ENCODE measurements around the gene CNBP. TPM values are rescaled to one million over a fixed set of nuclear protein-coding genes. Genes with fewer than 3 reads are reported as not detected.

The CNBP gene
- polyA plus RNA-seq, 1 donor (not counting 4 experiments of a cell fraction or from before 2014, with no cell fraction given), result 388 TPM

DNA sequence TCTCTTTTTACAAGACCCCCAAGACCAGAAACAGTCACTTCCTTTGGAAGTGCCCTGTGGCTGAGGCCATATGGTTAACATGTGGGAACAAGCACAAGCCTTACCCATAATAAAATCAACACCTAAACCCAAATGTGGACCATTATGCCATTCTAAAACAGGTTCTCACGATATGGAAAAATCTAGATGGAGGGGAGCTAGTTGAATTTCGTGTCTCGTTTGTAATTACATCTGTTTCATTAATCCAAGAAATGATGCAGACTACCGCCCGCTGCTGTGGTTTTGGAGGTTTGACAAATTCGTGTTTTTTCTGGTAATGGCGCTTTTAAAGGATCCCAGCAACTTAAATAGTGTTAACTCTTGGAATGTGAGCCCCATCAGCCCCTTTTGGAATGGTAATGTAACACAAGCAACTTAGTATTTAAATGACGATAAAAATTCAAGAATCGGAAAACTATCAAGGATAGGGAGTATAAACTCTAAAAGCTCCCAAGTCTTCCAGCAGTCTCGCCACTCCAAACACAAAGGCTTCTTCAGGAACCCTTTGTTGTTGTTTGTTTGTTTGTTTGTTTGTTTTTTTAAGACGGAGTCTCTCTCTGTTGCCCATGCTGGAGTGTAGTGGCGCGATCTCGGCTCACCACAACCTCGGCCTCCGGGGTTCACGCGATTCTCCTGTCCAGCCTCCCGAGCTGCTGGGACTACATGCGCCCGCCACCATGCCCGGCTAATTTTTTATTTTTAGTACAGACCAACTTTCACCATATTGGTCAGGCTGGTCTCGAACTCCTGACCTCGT is 1.1 kb downstream of the CNBP start:
- H3K4me2 ChIP-seq (ENCODE audit: control insufficient read depth, extremely low read depth, insufficient read depth, low read depth, low read length), result peak overlapping the region; percentile 60
- peak; percentile 64 for FAIRE-seq
- peak overlapping the region; percentile 99 for H3K9ac ChIP-seq (ENCODE audit: control insufficient read depth, extremely low read depth, insufficient read depth, low read length)
- peaks cover 34% of the 10 kb centered on the region for H4K20me1 ChIP-seq (ENCODE audit: control insufficient read depth, extremely low read depth, insufficient read depth, low read length)
- peaks cover 5 to 14% of the 10 kb centered on the region in 2 experiments for H3K36me3 ChIP-seq (ENCODE audit: control insufficient read depth in 2 of 2, extremely low read depth in 1 of 2, insufficient read depth in 2 of 2, low read length in 2 of 2)
- H3K9me3 ChIP-seq (ENCODE audit: control insufficient read depth, low read depth, low read length), result no peaks in the 10 kb centered on the region
- H3K27me3 ChIP-seq (ENCODE audit: control insufficient read depth, extremely low read depth, insufficient read depth, low read length), result no peaks in the 10 kb centered on the region
- peaks cover 34% of the 10 kb centered on the region for H3K4me1 ChIP-seq (ENCODE audit: control insufficient read depth, extremely low read depth, insufficient read depth, low read length)
- H3K79me2 ChIP-seq (ENCODE audit: control insufficient read depth, insufficient read depth, low read length), result peaks cover 78% of the 10 kb centered on the region
- DNase-seq (ENCODE audit: low read depth, low spot score), result no peak
- H3K9me1 ChIP-seq (ENCODE audit: control insufficient read depth, extremely low read depth, insufficient read depth, low read length), result peaks cover 4% of the 10 kb centered on the region
- dilution Hi-C loops (cut with MboI; ENCODE audit: extremely low pct_ligation_motif_present, low sequenced_read_pairs), result no loop called here
- peak overlapping the region; percentile 85 to 100 (median 92) for H3K4me3 ChIP-seq (ENCODE audit: control insufficient read depth in 2 of 3, extremely low read depth in 1 of 3, insufficient read depth in 2 of 3, low read depth in 1 of 3, low read length in 3 of 3)
- H3K27ac ChIP-seq (ENCODE audit: control insufficient read depth, insufficient read depth, low read length), result peak overlapping the region; percentile 96
- TF ChIP-seq, protein P1, sequence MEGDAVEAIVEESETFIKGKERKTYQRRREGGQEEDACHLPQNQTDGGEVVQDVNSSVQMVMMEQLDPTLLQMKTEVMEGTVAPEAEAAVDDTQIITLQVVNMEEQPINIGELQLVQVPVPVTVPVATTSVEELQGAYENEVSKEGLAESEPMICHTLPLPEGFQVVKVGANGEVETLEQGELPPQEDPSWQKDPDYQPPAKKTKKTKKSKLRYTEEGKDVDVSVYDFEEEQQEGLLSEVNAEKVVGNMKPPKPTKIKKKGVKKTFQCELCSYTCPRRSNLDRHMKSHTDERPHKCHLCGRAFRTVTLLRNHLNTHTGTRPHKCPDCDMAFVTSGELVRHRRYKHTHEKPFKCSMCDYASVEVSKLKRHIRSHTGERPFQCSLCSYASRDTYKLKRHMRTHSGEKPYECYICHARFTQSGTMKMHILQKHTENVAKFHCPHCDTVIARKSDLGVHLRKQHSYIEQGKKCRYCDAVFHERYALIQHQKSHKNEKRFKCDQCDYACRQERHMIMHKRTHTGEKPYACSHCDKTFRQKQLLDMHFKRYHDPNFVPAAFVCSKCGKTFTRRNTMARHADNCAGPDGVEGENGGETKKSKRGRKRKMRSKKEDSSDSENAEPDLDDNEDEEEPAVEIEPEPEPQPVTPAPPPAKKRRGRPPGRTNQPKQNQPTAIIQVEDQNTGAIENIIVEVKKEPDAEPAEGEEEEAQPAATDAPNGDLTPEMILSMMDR (optimal IDR thresholded peaks at IDR 0.05 in 1 of 3, IDR thresholded peaks at IDR 0.05 in 1 of 3, conservative IDR thresholded peaks at IDR 0.05 in 1 of 3; ENCODE audit: extremely low read depth in 1 of 3, insufficient read depth in 2 of 3, low read length in 3 of 3), result no peak
- TF ChIP-seq EZH2 (IDR thresholded peaks at IDR 0.05; ENCODE audit: low read length), result no peak
- H2AFZ ChIP-seq (ENCODE audit: control insufficient read depth, low read length), result no peak overlapping the region

DNA sequence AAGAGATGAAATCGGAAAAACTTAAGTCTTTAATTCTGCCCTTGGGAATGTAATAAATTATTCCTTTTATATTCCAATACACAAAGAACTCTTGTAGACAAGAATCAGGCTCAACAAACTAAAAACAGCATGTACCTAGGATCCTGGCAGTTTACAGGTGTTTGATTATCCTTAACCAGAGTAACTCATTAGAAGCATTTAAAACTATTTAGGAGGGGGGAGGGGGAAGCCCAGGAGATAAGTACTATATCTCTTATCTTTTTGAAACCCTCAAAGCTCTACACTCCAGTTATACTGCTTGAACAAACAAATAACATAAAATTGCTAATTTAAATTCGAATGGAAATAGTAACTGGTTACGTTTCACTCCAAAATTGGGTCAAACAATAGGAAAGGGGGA is 1.9 kb downstream of the CNBP start:
- peak overlapping the region; percentile 85 to 100 (median 92) for H3K4me3 ChIP-seq (ENCODE audit: control insufficient read depth in 2 of 3, extremely low read depth in 1 of 3, insufficient read depth in 2 of 3, low read depth in 1 of 3, low read length in 3 of 3)
- dilution Hi-C loops (cut with MboI; ENCODE audit: extremely low pct_ligation_motif_present, low sequenced_read_pairs), result no loop called here
- peaks cover 86% of the 10 kb centered on the region for H3K79me2 ChIP-seq (ENCODE audit: control insufficient read depth, insufficient read depth, low read length)
- FAIRE-seq (no peak), DNase-seq (ENCODE audit: low read depth, low spot score) (no peak)
- H3K4me1 ChIP-seq (ENCODE audit: control insufficient read depth, extremely low read depth, insufficient read depth, low read length), result peaks cover 35% of the 10 kb centered on the region
- no peak overlapping the region for H2AFZ ChIP-seq (ENCODE audit: control insufficient read depth, low read length)
- peak overlapping the region; percentile 60 for H3K4me2 ChIP-seq (ENCODE audit: control insufficient read depth, extremely low read depth, insufficient read depth, low read depth, low read length)
- H3K27me3 ChIP-seq (ENCODE audit: control insufficient read depth, extremely low read depth, insufficient read depth, low read length), result no peaks in the 10 kb centered on the region
- H3K9ac ChIP-seq (ENCODE audit: control insufficient read depth, extremely low read depth, insufficient read depth, low read length), result peak overlapping the region; percentile 99
- H4K20me1 ChIP-seq (ENCODE audit: control insufficient read depth, extremely low read depth, insufficient read depth, low read length), result peaks cover 36% of the 10 kb centered on the region
- no peaks in the 10 kb centered on the region for H3K9me3 ChIP-seq (ENCODE audit: control insufficient read depth, low read depth, low read length)
- peak overlapping the region; percentile 96 for H3K27ac ChIP-seq (ENCODE audit: control insufficient read depth, insufficient read depth, low read length)
- H3K36me3 ChIP-seq (ENCODE audit: control insufficient read depth in 2 of 2, extremely low read depth in 1 of 2, insufficient read depth in 2 of 2, low read length in 2 of 2), result peaks cover 8 to 21% of the 10 kb centered on the region in 2 experiments
- TF ChIP-seq, protein P1 (optimal IDR thresholded peaks at IDR 0.05 in 1 of 3, IDR thresholded peaks at IDR 0.05 in 1 of 3, conservative IDR thresholded peaks at IDR 0.05 in 1 of 3; ENCODE audit: extremely low read depth in 1 of 3, insufficient read depth in 2 of 3, low read length in 3 of 3), result no peak
- no peak for TF ChIP-seq EZH2 (IDR thresholded peaks at IDR 0.05; ENCODE audit: low read length)
- peaks cover 4% of the 10 kb centered on the region for H3K9me1 ChIP-seq (ENCODE audit: control insufficient read depth, extremely low read depth, insufficient read depth, low read length)

Data from keratinocyte (primary cell).